Measurements from ENCODE around the gene HOMER2. TPM values are rescaled to one million over a fixed set of nuclear protein-coding genes. Genes with fewer than 3 reads are reported as not detected.

Gene HOMER2
- polyA plus RNA-seq, 1 experiment, result 0.83 TPM

GRCh38 chr15:82909080-82909815, 43.3 kb downstream of the HOMER2 start:
- no peak for TF ChIP-seq CTCF (IDR thresholded peaks at IDR 0.05; ENCODE audit: insufficient read depth, low read depth, low read length)
- CTCF ChIA-PET, result no interaction called here
- no peak overlapping the region for H3K4me3 ChIP-seq (ENCODE audit: low read depth, low read length)
- no peak for DNase-seq (ENCODE audit: low read depth)
- H3K36me3 ChIP-seq (ENCODE audit: control insufficient read depth, insufficient read depth, low read length), result no peaks in the 10 kb centered on the region
- H3K27me3 ChIP-seq (ENCODE audit: control insufficient read depth, insufficient read depth, low read length), result no peaks in the 10 kb centered on the region
- POLR2A ChIA-PET, result no interaction called here

DNA sequence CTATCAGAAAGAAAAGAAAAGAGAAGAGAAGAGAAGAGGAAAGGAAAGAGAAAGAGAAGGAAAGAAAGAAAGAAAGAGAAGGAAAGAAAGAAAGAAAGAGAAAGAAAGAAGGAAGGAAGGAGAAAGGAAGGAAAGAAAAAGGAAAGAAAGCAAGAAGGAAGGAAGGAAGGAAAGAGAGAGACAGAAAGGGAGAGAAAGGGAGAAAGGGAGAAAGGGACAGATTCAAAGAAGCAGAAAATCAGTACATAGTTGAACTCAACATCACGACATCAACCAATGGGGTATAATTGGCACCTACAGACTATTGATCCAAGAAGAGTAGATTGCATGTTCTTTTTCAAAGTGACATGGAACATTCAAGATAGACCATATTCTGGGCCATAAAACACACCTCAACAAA, 45.2 kb downstream of the HOMER2 start:
- Histone ChIP-seq H3K36me3 (ENCODE audit: control insufficient read depth, insufficient read depth, low read length) (no peaks in the 10 kb centered on the region), H3K27me3 (ENCODE audit: control insufficient read depth, insufficient read depth, low read length) (no peaks in the 10 kb centered on the region), H3K4me3 (ENCODE audit: low read depth, low read length) (no peak overlapping the region)
- TF ChIP-seq CTCF (IDR thresholded peaks at IDR 0.05; ENCODE audit: insufficient read depth, low read depth, low read length), result no peak
- no peak for DNase-seq (ENCODE audit: low read depth)
- ChIA-PET POLR2A (no interaction called here), CTCF (no interaction called here)

DNA sequence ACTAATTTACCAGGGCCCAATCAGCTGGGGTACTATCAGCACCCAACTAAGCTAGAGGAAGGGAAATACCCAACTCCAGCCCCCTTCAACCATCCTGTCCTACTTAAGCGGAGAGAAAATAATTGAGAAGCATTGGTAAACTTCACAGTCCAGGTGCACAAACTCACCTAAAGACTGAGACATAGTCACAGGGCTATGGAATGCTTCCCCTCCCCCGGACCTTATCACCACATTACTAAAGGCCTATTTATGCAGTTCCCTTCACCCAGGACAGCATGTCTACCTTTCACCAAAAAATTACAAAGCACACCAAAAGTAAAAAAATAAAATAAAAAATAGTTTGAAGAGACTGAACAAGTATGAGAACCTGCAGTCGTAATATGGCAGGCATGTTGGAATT, 47.9 kb downstream of the HOMER2 start:
- Histone ChIP-seq H3K27me3 (ENCODE audit: control insufficient read depth, insufficient read depth, low read length) (no peaks in the 10 kb centered on the region; the same call in 1 of the 2 replicates), H3K4me3 (ENCODE audit: low read depth, low read length) (no peak overlapping the region), H3K36me3 (ENCODE audit: control insufficient read depth, insufficient read depth, low read length) (no peaks in the 10 kb centered on the region)
- no peak for DNase-seq (ENCODE audit: low read depth)
- ChIA-PET CTCF (no interaction called here), POLR2A (no interaction called here)
- TF ChIP-seq CTCF (IDR thresholded peaks at IDR 0.05; ENCODE audit: insufficient read depth, low read depth, low read length), result no peak

GRCh38 chr15:82903511-82903910, 49.0 kb downstream of the HOMER2 start:
- TF ChIP-seq CTCF (IDR thresholded peaks at IDR 0.05; ENCODE audit: insufficient read depth, low read depth, low read length), result no peak
- no peaks in the 10 kb centered on the region for H3K36me3 ChIP-seq (ENCODE audit: control insufficient read depth, insufficient read depth, low read length)
- H3K4me3 ChIP-seq (ENCODE audit: low read depth, low read length), result no peak overlapping the region
- no peaks in the 10 kb centered on the region; the same call in 1 of the 2 replicates for H3K27me3 ChIP-seq (ENCODE audit: control insufficient read depth, insufficient read depth, low read length)
- no peak for DNase-seq (ENCODE audit: low read depth)
- CTCF ChIA-PET, result interaction anchor here (0.7 kb wide), 1 partner anchor 21 kb away, joined by 3 read pairs; no protein-coding TSS in a partner anchor
- POLR2A ChIA-PET, result no interaction called here

GRCh38 chr15:82901114-82901805, 51.3 kb downstream of the HOMER2 start:
- H3K4me3 ChIP-seq (ENCODE audit: low read depth, low read length), result no peak overlapping the region
- POLR2A ChIA-PET, result no interaction called here
- H3K36me3 ChIP-seq (ENCODE audit: control insufficient read depth, insufficient read depth, low read length), result no peaks in the 10 kb centered on the region
- DNase-seq (ENCODE audit: low read depth), result no peak
- TF ChIP-seq CTCF (IDR thresholded peaks at IDR 0.05; ENCODE audit: insufficient read depth, low read depth, low read length), result no peak
- no peaks in the 10 kb centered on the region; the same call in 1 of the 2 replicates for H3K27me3 ChIP-seq (ENCODE audit: control insufficient read depth, insufficient read depth, low read length)
- CTCF ChIA-PET, result no interaction called here

All from BJ (cell line).